SH-SY5Y (cell line): ENCODE data around the gene GAL3ST1.

Source experiments
- GATA2 ChIP-seq: IDR thresholded peaks from 2 replicates; pipeline ENCODE4 v1.6.1; 2011; ENCODE audit warnings: mild to moderate bottlenecking, low read depth, low read length
- GATA3 ChIP-seq: IDR thresholded peaks from 2 replicates; pipeline ENCODE4 v1.6.1; 2011; ENCODE audit warnings: low read depth, mild to moderate bottlenecking, low read length, moderate library complexity

- TF ChIP-seq GATA2, result no peak
- TF ChIP-seq GATA3, result no peak
These were observed 24.5 kb upstream of the GAL3ST1 start for GRCh38 chr22:30598986-30599385.
